Endodermal cell (in vitro differentiated cells): ENCODE results near the gene DTL. TPM values are rescaled to one million over a fixed set of nuclear protein-coding genes. Genes with fewer than 3 reads are reported as not detected.

Experiments used
- DNase-seq: peaks from one replicate; pipeline ENCODE4 v3.0.0-alpha.2; 2017
- H3K27ac ChIP-seq: 2 replicates; pipeline ENCODE4 v1.5.1; 2013; ENCODE audit warnings: mild to moderate bottlenecking, low read depth, low read length, moderate library complexity
- H3K27me3 ChIP-seq: 2 replicates; pipeline ENCODE4 v1.6.1; 2013; ENCODE audit warnings: mild to moderate bottlenecking, low read length, moderate library complexity; ENCODE audit not compliant: insufficient read depth, control insufficient read depth, poor library complexity, severe bottlenecking
- H3K36me3 ChIP-seq: 2 replicates; pipeline ENCODE4 v1.7.0; 2013; ENCODE audit warnings: mild to moderate bottlenecking, low read length, moderate library complexity; ENCODE audit not compliant: control insufficient read depth, insufficient read depth
- H3K4me1 ChIP-seq: one replicate; pipeline ENCODE4 v1.7.0; 2013; ENCODE audit warnings: low read length; ENCODE audit not compliant: control insufficient read depth, insufficient read depth
- H3K4me3 ChIP-seq: 2 replicates; pipeline ENCODE4 v1.5.1; 2013; ENCODE audit warnings: mild to moderate bottlenecking, low read length, moderate library complexity
- H3K9ac ChIP-seq: 2 replicates; pipeline ENCODE4 v1.6.1; 2013; ENCODE audit warnings: mild to moderate bottlenecking, low read length, moderate library complexity; ENCODE audit not compliant: poor library complexity, severe bottlenecking; ENCODE audit errors: extremely low read depth
- H3K9me3 ChIP-seq: 2 replicates; pipeline ENCODE4 v1.6.1; 2013; ENCODE audit warnings: mild to moderate bottlenecking, low read length, moderate library complexity; ENCODE audit not compliant: control insufficient read depth
- H3K27ac Mint-ChIP-seq: 2 replicates; pipeline ENCODE4 v1.8.0; 2020; ENCODE audit warnings: mixed read lengths
- H3K27me3 Mint-ChIP-seq: 2 replicates; pipeline ENCODE4 v1.8.0; 2021; ENCODE audit warnings: mild to moderate bottlenecking, mixed read lengths; ENCODE audit not compliant: insufficient read depth
- H3K36me3 Mint-ChIP-seq: 2 replicates; pipeline ENCODE4 v1.8.0; 2020; ENCODE audit warnings: low read depth, mixed read lengths
- H3K4me1 Mint-ChIP-seq: 2 replicates; pipeline ENCODE4 v1.8.0; 2020; ENCODE audit warnings: mixed read lengths
- H3K4me3 Mint-ChIP-seq: 2 replicates; pipeline ENCODE4 v1.8.0; 2020; ENCODE audit warnings: mild to moderate bottlenecking, moderate library complexity, mixed read lengths
- H3K9me3 Mint-ChIP-seq: 2 replicates; pipeline ENCODE4 v1.8.0; 2020; ENCODE audit warnings: mild to moderate bottlenecking, mixed read lengths
- CTCF ChIP-seq: fragments of 200-600 bp; sonication (generic); conservative IDR thresholded peaks from 2 replicates; pipeline ENCODE4 v1.5.0; 2021; ENCODE audit warnings: antibody characterized with exemption, mild to moderate bottlenecking
- WGBS, 2 experiments: methylation state at CpG; one replicate each; pipeline versions ENCODE4 v1.1.5 to v1.1.7; 2013; ENCODE audit warnings: missing lambda C conversion rate in 2 of 2, mixed read lengths in 1 of 2; ENCODE audit not compliant: insufficient coverage in 1 of 2, insufficient read length in 1 of 2; 5-methylcytosine and 5-hydroxymethylcytosine counted together
- total RNA-seq, 2 donors: library from RNA; stranded (reverse); fragmentation: NEBNext Ultra II Directional in 1 of 2; extraction: Animal tissue kit (Norgen Biotek cat#: 25700) in 1 of 2; gene quantifications; 2 replicates in 1 of 2; 3 replicates in 1 of 2; pipeline ENCODE4 v1.2.1, GENCODE V29; 2021

The DTL gene
- total RNA-seq, 2 donors from 2014 or later, result 45.5 to 73.8 TPM

- H3K4me3 Mint-ChIP-seq, result no peak overlapping the region
- no peak for DNase-seq
- Histone ChIP-seq H3K36me3 (peaks cover 65% of the 10 kb centered on the region), H3K4me3 (no peak overlapping the region), H3K27me3 (no peaks in the 10 kb centered on the region), H3K9me3 (no peaks in the 10 kb centered on the region), H3K4me1 (peaks cover 4% of the 10 kb centered on the region), H3K27ac (no peak overlapping the region), H3K9ac (no peak overlapping the region)
- H3K4me1 Mint-ChIP-seq, result peaks cover 5% of the 10 kb centered on the region
- no peak for TF ChIP-seq CTCF
- peaks cover 21% of the 10 kb centered on the region for H3K36me3 Mint-ChIP-seq
- no peaks in the 10 kb centered on the region for H3K9me3 Mint-ChIP-seq
- 93% methylated on average over 2 of the region's 2 CpGs; no CpG with 5 or more reads in 1 of the 2 experiments for WGBS, 2 experiments
- no peaks in the 10 kb centered on the region for H3K27me3 Mint-ChIP-seq
- H3K27ac Mint-ChIP-seq, result no peak overlapping the region
Observed at GRCh38 chr1:212082765-212083406, 47.3 kb downstream of the DTL start.

- no peak overlapping the region for H3K4me3 Mint-ChIP-seq
- Histone ChIP-seq H3K27ac (no peak overlapping the region), H3K4me3 (no peak overlapping the region), H3K36me3 (peaks cover 34% of the 10 kb centered on the region), H3K9me3 (no peaks in the 10 kb centered on the region), H3K27me3 (no peaks in the 10 kb centered on the region), H3K4me1 (peaks cover 11% of the 10 kb centered on the region), H3K9ac (no peak overlapping the region)
- peaks cover 3% of the 10 kb centered on the region for H3K9me3 Mint-ChIP-seq
- peaks cover 13% of the 10 kb centered on the region for H3K4me1 Mint-ChIP-seq
- no peak for DNase-seq
- WGBS, 2 experiments, result 94 to 100% methylated on average over 3 of the region's 3 CpGs
- peaks cover 59% of the 10 kb centered on the region for H3K36me3 Mint-ChIP-seq
- no peaks in the 10 kb centered on the region for H3K27me3 Mint-ChIP-seq
- no peak overlapping the region for H3K27ac Mint-ChIP-seq
- no peak for TF ChIP-seq CTCF
Observed at GRCh38 chr1:212089560-212090163, 54.1 kb downstream of the DTL start.

- no peak for TF ChIP-seq CTCF
- Mint-ChIP-seq H3K4me3 (no peak overlapping the region), H3K27ac (no peak overlapping the region), H3K27me3 (no peaks in the 10 kb centered on the region), H3K4me1 (peaks cover 13% of the 10 kb centered on the region), H3K36me3 (peaks cover 52% of the 10 kb centered on the region), H3K9me3 (peaks cover 3% of the 10 kb centered on the region)
- Histone ChIP-seq H3K9me3 (no peaks in the 10 kb centered on the region), H3K4me1 (peaks cover 11% of the 10 kb centered on the region), H3K36me3 (peaks cover 21% of the 10 kb centered on the region), H3K9ac (no peak overlapping the region), H3K27me3 (no peaks in the 10 kb centered on the region), H3K27ac (no peak overlapping the region), H3K4me3 (no peak overlapping the region)
- DNase-seq, result no peak
- 93 to 100% methylated on average over 1 to 5 of the region's 6 CpGs for WGBS, 2 experiments
Observed at GRCh38 chr1:212091438-212092121, 56.0 kb downstream of the DTL start.
